Measurements from ENCODE around the gene NFX1.

The NFX1 gene

DNA sequence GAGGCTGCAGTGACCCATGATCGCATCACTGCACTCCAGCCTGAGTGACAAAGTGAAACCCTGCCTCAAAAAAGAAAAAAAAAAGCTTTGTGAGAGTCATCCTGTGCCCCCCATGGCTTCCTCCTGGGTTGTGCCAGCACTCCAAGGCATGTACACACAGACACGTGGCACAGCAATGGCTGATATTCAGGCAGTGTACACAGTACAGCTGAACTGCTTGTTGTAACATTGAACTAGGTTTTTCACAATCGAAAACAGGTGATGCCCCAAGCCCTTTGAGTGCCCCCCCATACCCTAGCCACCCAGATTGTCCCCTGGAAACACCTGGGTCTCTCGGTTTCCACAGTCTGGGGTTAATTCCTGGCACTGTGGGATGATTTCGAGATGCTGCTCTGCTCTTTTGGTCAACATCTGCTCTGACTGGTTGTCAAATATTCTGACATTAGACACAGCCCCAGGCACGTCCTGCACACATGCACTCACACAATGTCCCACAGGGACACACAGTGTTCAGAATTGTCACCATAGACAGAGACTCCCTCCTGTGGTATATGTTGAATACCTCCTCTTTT, 41.1 kb upstream of the NFX1 start:
- TF ChIP-seq, protein P1, sequence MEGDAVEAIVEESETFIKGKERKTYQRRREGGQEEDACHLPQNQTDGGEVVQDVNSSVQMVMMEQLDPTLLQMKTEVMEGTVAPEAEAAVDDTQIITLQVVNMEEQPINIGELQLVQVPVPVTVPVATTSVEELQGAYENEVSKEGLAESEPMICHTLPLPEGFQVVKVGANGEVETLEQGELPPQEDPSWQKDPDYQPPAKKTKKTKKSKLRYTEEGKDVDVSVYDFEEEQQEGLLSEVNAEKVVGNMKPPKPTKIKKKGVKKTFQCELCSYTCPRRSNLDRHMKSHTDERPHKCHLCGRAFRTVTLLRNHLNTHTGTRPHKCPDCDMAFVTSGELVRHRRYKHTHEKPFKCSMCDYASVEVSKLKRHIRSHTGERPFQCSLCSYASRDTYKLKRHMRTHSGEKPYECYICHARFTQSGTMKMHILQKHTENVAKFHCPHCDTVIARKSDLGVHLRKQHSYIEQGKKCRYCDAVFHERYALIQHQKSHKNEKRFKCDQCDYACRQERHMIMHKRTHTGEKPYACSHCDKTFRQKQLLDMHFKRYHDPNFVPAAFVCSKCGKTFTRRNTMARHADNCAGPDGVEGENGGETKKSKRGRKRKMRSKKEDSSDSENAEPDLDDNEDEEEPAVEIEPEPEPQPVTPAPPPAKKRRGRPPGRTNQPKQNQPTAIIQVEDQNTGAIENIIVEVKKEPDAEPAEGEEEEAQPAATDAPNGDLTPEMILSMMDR (IDR thresholded peaks at IDR 0.05) = no peak

DNA sequence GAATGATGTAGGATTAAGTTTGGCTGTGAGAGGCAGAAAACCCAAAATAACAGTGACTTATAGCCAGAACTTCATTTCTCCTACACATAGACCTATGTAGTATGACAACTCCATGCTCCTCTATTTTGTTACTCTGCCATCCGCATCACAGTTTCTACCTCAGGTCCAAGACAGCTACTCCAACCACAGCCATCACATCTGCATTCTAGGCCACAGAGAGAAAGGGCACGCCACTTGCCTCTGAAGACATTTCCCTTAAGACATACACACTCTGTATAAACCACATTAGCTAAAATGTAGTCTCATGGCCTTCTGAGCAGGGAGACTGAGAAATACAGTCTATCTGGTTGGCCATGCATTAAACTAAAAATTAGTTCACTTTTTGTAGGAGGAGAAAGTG, 40.3 kb upstream of the NFX1 start:
- TF ChIP-seq, protein P1 (IDR thresholded peaks at IDR 0.05) = no peak

DNA sequence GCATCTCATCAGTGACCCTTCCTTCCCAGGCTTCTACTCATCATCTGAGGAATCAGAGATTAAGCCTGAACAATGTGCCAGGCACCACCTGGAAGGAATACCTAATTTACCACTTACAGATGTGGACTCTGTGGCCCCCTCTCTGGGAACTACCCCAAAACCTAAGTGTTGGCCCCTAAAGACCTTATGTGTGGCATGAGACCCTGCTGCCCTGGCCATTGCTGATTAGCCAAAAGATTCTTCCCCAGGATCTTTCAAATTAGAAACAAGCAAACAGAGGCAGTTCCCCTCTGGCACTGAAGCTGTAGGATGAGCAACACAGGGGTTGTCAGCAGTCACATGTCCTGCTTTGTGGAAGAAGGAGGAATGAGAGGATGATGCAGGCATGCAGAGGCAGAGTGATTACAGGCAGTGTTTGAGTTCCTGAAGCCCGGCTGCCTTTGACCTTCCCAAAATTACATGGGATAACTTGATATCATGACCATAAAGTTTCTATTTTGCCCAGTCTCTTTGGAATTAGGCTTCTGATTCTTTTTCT, 39.8 kb upstream of the NFX1 start:
- TF ChIP-seq, protein P1 (IDR thresholded peaks at IDR 0.05) = no peak

DNA sequence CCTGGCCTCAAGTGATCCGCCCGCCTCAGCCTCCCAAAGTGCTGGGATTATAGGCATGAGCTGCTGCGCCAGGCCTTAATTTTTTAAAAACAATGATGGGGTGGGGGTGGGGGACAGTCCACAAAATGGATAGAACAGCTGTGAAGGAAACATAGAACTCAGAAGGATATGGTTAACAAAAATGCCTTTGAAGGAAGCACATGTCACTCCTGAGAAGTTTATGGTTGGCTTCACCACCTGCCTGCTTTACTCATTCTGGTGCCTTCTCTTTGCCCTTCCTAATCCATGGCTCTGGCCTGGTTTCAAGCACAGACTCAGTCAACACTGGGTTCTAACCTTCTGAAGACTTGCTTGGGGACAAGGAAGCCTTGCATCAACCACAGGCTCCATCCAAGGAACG, 36.1 kb upstream of the NFX1 start:
- TF ChIP-seq, protein P1 (IDR thresholded peaks at IDR 0.05) = no peak

DNA sequence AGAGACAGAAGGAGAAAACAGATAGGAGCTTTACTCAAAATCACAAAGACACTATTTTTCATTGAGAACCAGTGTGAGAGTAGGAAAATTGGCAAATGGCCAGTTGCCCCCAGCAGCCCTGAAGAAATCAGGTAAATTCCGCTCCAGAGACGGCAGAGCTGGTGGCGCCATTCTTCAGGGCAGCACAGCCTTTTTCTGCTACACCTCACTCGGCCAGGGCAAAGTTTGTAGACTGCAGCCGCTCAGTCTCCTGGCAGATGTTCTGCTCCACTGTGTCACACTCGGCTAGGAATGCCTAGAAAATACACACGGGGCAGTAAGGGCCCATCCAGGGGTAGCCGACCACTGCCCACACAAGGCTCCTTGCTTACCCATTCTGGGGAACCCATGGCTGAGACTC, 35.3 kb upstream of the NFX1 start:
- TF ChIP-seq, protein P1 (IDR thresholded peaks at IDR 0.05) = no peak

DNA sequence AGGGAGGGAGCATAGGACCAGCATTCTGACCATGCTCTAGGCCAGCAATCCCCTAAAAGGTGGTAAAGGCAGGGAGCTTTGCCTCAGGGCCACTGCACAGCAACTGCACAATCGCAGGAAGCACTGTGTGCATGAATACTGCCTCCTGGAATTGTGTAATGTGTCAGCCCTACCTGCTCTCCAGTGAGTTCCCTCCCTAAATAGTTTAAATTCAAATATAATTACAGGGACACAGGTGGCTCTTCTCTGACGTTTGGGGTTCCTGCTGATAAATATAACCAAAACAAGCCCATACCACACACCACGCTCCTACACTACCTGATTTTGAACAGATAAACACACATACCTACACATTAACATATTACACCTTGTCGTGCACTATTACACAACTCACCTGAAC, 34.8 kb upstream of the NFX1 start:
- TF ChIP-seq, protein P1 (IDR thresholded peaks at IDR 0.05) = no peak

DNA sequence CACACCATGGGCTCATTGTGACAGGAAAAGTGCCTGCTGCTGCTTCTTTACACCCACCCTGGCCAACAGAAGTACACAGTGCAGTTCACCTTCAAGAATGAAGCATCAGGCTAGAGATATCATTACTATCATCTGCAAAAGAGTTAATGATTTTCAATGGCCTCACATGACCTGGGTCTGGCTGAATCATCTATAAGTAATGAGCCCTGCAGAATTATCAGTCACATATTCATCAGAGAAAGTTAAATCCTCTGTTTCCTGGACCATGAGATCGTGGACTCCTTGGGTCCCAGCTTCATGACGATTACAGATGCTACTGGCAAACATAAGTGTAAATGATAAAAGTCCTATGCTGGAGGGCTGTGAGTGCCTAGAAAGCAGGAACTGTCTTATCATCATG, 34.1 kb upstream of the NFX1 start:
- TF ChIP-seq, protein P1 (IDR thresholded peaks at IDR 0.05) = no peak

DNA sequence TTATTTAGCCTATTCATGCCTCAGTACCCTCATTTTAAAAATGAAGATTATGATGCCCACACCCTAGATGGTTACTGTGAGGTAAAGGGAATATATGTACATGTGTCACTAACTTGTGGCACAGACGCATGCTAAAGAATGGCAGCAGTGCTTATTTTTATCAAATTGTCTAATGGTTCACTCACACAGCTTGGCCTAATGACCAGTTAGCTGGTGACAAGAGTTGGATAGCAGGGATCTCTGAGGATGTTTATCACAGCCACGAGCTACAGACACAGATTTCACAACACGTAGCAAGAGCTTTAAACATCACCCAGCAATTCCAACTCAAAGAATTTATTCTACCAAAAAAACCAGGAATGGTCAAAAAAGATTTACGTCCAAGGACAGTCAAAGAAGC, 33.0 kb upstream of the NFX1 start:
- TF ChIP-seq, protein P1 (IDR thresholded peaks at IDR 0.05) = no peak

Data from LNCAP (cell line).